Lower leg skin (tissue), 4 donors: ENCODE measurements around the gene LEFTY1. TPM values are rescaled to one million over a fixed set of nuclear protein-coding genes. Genes with fewer than 3 reads are reported as not detected.

Experiments used
- DNase-seq, 2 donors: peaks; one replicate each; pipeline ENCODE4 v3.0.0-alpha.2; 2019; ENCODE audit warnings: low spot score in 2 of 2
- H3K4me3 ChIP-seq: fragments of 200-600 bp; sonication (generic); 2 replicates; pipeline ENCODE4 v1.5.1; 2017; ENCODE audit warnings: mild to moderate bottlenecking, low read depth; ENCODE audit not compliant: poor library complexity, severe bottlenecking
- CTCF ChIP-seq, 3 donors: fragments of 450-650 bp; IDR thresholded peaks; one replicate each; pipeline ENCODE4 v1.5.1; 2016; ENCODE audit warnings: antibody characterized with exemption in 3 of 3, mild to moderate bottlenecking in 3 of 3, moderate library complexity in 2 of 3
- POLR2A ChIP-seq, 2 donors: fragments of 450-650 bp; IDR thresholded peaks; one replicate each; pipeline ENCODE4 v1.6.1; 2016 to 2017; ENCODE audit warnings: antibody characterized with exemption in 2 of 2, mild to moderate bottlenecking in 1 of 2, moderate library complexity in 1 of 2
- WGBS, 2 donors: methylation state at CpG; one replicate each; pipeline ENCODE4 v1.1.5; 2018; 5-methylcytosine and 5-hydroxymethylcytosine counted together
- intact Hi-C: fragments of 100-400 bp; cut with DNase I; formaldehyde crosslinking; loops from one replicate; pipeline ENCODE4 v1.15.0; 2023; ENCODE audit warnings: low total_unique reads
- total RNA-seq, 4 donors: library from RNA; depleted of rRNA; stranded (reverse); fragments of >200 nt; gene quantifications; one replicate each; pipeline ENCODE4 v1.1.0, GENCODE V29; 2016

The LEFTY1 gene
- total RNA-seq, 4 donors from 2014 or later, result 0.19 to 1.2 (median 0.39) TPM; not detected in 1

- intact Hi-C loops, result no loop called here
- H3K4me3 ChIP-seq, result peak within 1 kb of the TSS; percentile 98
- peak; percentile 90 to 98 for DNase-seq
- TF ChIP-seq CTCF (IDR thresholded peaks at IDR 0.05) (no peak), POLR2A (IDR thresholded peaks at IDR 0.05) (no peak)
- 0% methylated on average over 28 to 42 of the region's 64 CpGs for WGBS, 2 donors
These were observed 6.8 kb downstream of the LEFTY1 start, which contains the start of gene TMEM63A for GRCh38 chr1:225881959-225882693. Gene TMEM63A, minus strand, starts transcription at chr1:225882380. Its CDS starts 4,800 bp downstream, at chr1:225877580.

- 7 to 14% methylated on average over 13 to 21 of the region's 25 CpGs for WGBS, 2 donors
- intact Hi-C loops, result no loop called here
- H3K4me3 ChIP-seq, result peak overlapping the region; percentile 98
- peak; percentile 49 to 89 for DNase-seq
- TF ChIP-seq POLR2A (IDR thresholded peaks at IDR 0.05) (no peak), CTCF (IDR thresholded peaks at IDR 0.05) (no peak)
These were observed 7.6 kb downstream of the LEFTY1 start for GRCh38 chr1:225881081-225881958.

- H3K4me3 ChIP-seq, result no peak overlapping the region
- intact Hi-C loops, result no loop called here
- WGBS, 2 donors, result 56 to 73% methylated on average over 5 of the region's 5 CpGs
- DNase-seq, result no peak
- TF ChIP-seq CTCF (IDR thresholded peaks at IDR 0.05), result no peak
- TF ChIP-seq POLR2A (IDR thresholded peaks at IDR 0.05), result no peak
These were observed 8.3 kb downstream of the LEFTY1 start for GRCh38 chr1:225880636-225881035.

GRCh38 chr1:225880222-225880588 lies 8.7 kb downstream of the LEFTY1 start:
- 49 to 66% methylated on average over 2 of the region's 2 CpGs for WGBS, 2 donors
- no peak for TF ChIP-seq CTCF (IDR thresholded peaks at IDR 0.05)
- no peak for TF ChIP-seq POLR2A (IDR thresholded peaks at IDR 0.05)
- no peak overlapping the region for H3K4me3 ChIP-seq
- intact Hi-C loops, result no loop called here
- no peak for DNase-seq

- H3K4me3 ChIP-seq, result no peak overlapping the region
- no peak for DNase-seq
- intact Hi-C loops, result no loop called here
These were observed 9.3 kb downstream of the LEFTY1 start for GRCh38 chr1:225879521-225880221.

More at GRCh38 chr1:225879521-225880221, 9.3 kb downstream of the LEFTY1 start:
- TF ChIP-seq POLR2A (IDR thresholded peaks at IDR 0.05), result no peak
- TF ChIP-seq CTCF (IDR thresholded peaks at IDR 0.05), result no peak
- WGBS, 2 donors, result 59 to 66% methylated on average over 8 of the region's 8 CpGs
